DMS153 (cell line): ENCODE measurements around the gene RIC3.
A peak's percentile ranks its signal among the peaks of the same experiment; 100 is the strongest.

Experiments used
- DNase-seq: peaks from one replicate; lab custom pipeline; 2025; lab: John Stamatoyannopoulos, UW

RIC3 gene, protein sequence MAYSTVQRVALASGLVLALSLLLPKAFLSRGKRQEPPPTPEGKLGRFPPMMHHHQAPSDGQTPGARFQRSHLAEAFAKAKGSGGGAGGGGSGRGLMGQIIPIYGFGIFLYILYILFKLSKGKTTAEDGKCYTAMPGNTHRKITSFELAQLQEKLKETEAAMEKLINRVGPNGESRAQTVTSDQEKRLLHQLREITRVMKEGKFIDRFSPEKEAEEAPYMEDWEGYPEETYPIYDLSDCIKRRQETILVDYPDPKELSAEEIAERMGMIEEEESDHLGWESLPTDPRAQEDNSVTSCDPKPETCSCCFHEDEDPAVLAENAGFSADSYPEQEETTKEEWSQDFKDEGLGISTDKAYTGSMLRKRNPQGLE

GRCh38 chr11:8168485-8169257 lies at the start of gene RIC3:
RIC3 (minus strand) TSS chr11:8169025; CDS start chr11:8168989, 36 bp downstream.
- DNase-seq, result peak; percentile 43

DNA sequence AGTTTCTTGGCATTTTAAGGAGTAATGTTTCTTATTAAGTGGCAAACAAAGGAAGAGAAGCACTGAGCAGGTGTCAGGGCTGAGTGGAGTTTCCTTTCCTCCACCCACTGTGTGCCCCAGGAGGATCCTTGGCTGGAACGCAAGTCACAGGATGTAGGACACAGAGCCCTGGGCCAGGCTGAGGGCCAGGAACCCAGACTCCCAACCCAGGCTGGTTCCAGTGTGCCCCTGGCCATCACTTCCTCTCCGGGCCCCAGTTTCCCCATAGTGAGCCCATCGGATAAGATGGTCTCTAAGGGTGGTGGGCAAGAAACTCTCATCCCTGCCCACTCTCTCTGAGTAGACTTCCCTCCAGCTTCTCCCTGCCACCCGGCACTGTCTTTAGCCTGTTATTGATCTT lies 49.6 kb upstream of the RIC3 start:
- DNase-seq, result no peak

- no peak for DNase-seq
Observed at GRCh38 chr11:8217926-8218325, 49.1 kb upstream of the RIC3 start.

DNA sequence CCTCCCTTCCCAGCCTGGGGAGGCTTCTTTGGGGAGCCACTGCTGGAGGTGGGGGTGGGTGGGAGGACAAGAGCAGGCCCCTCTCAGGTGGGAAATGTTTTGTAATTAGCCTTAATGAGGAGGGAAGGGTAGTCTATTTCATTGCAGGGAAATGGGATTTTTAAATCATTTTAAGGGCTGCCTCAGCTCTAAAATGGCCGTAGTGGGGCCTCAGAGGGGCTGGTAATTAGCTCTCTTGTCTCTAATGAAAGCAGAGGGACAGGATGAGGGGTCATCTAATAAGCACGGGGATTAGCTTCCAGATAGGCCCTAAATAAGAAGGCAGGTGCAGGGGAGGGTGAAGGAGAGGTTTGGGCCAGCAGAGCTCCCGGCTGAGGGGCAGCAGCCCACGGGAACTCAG lies 48.3 kb upstream of the RIC3 start:
- no peak for DNase-seq

- DNase-seq, result no peak
Observed at GRCh38 chr11:8213376-8213775, 44.6 kb upstream of the RIC3 start.

DNA sequence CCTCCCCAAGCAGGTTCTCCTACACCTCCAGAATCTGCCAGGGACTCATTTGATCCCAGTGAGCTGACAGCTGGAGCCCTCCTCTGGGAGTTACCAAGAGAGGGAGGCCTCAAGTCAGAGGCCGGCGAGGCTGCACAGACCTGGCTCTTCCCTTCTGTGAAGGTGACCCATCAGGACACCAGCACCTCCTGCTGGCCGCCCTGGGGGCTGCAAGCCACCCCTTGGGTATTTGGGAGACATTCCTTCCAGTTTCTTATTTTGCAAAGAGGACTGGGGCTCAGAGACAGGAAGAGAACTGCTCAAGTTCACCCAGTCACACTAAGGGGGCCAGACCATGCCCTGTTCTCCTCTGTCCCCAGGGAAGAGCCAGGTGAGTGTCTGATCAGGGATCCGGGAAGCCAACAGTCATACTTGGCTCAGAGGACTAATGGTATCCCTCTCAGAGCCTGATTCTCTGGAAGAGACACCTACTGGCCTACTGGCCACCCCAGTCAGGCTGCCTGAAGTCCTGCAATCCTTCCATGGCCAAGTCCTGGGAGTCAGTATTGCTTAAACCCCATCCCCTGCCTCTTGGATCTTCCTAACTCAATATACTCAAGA lies 40.5 kb upstream of the RIC3 start:
- DNase-seq, result no peak

DNA sequence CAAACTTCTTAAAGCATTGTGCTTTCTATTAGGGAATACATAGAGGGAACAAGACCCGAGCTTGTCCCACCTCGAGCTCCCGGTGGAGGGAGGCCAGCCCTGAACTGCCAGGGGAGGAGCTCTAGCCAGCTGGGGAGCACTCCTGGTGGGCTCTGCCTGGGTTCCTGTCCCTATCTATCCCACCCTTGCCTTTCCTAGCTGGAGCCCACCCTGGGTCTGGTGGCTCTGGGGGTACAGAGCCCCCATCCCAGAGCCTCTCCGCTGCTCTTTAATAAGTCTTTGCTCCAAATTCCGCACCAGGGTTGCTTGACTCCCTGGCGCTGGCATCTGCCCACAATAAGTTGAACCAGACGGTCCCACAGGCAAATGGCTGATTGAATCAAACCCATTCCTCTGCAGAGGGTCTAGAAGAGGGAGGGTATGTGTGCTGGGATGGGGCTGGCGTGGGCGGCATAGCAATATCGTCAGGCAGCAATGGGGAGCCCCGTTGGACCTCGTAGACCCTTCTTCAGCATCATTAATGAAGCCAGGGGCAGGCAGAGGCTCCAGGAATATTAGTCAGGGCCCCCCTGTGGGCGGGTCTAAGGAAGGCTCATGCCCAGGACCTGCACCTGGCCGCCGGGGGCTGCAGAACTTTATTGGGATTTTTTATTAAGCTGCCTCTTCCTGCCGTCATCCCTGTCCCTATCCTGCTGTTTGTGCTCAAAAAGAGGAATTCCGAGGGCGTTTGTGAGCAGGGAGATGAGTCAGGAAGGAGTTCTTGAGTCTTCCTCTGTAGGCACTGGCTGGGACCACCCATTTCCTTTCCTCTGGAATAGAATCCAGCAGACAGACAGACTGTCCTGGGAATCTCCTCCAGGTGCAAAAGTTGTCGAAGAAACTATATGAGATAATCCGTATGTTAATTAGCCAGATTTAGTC lies 38.5 kb upstream of the RIC3 start:
- DNase-seq, result no peak

GRCh38 chr11:8206251-8207079 lies 37.6 kb upstream of the RIC3 start:
- DNase-seq, result peak; percentile 62

DNA sequence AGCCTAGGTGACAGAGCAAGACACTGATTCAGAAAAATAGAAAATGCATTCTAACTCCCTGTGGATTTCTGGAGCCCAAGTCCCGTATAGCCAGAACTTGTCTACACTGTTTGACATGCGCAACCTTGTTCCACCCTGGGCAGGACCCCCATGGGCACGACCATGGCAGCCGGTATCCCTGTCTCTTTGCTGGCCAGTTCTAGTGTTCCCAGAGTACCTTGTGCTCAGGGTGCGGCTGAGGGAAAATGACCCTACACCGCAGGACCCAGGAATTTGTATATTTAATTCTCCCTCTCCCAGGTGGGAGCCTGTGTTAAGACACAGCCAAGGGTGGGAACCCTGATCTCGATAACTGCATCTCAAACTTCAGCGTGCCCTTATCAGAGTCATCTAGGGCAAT lies 36.7 kb upstream of the RIC3 start:
- no peak for DNase-seq

DNA sequence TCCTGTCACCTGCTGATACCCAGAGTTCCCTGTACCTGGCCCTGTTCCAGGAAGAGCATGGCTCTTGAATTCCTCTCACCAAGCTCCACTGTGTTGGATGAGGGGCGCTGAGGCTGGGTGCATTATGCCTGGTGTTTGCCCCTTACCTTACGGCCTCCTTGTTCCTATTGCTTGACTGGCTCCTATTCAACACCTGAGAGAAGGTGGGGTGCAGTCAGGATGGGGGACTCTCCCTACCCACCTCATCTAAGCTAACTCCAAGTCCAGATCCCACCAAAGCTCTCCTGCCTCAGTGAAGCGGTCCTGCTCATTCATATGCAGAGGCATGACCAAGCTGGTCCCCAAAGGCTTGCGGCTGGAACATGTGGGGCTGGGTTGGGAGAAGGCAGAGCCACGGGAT lies 35.8 kb upstream of the RIC3 start:
- DNase-seq, result no peak

DNA sequence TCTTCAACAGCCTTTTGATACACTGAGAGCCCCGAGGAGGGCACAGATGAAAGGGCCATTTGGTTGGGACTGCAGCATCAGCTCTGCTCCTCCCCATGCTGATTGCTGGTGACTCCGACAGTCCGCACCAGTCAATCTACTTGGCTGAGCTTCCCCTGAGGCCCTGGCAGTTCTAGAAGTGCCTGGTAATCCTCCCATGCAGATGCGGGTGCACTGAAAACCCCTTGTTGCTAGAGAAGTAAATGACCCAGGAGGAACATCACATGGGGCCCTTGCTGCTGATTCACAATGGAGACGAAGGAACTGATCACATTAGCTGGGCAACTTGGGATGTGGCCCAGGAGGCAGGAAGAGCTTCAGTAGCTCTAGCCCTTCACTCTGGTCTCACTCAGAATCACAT lies 35.2 kb upstream of the RIC3 start:
- no peak for DNase-seq

GRCh38 chr11:8203414-8203715 lies 34.5 kb upstream of the RIC3 start:
- no peak for DNase-seq

GRCh38 chr11:8202516-8203413 lies 33.9 kb upstream of the RIC3 start:
- no peak for DNase-seq

DNA sequence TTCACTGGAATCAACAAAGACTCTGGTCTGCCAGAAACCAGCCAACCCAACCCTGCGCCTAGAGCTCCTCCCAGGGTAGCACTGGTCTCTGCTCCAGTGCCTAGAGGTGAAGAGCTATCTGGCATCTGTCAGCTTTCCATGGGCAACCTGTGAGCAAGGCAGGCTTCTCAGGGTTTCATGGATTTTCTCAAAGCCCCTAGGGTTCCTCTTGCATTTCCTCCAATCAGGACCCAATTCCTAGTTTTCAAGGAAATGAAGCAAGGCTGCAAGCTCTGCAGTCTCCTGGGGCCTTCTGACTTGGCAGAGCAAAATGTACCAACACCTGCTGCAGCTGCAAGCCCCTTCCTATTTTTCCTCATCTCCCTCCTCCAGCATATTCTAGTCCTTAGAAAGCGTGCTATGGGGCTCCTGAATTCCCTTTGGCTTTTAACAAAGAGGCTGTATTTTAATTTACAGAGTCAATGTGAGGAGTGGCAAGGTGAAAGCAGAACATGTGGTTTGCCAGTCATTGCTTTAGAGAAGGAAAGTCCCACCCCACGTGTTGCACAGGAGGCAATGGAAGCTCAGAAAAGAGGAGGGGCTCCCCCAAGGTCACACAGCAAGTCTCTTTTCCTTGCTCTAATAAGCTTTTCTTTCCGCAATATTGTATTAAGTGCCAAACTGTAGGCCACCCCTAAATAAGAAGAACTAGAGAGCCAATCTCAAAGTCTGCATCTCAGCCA lies 33.0 kb upstream of the RIC3 start:
- no peak for DNase-seq

DNA sequence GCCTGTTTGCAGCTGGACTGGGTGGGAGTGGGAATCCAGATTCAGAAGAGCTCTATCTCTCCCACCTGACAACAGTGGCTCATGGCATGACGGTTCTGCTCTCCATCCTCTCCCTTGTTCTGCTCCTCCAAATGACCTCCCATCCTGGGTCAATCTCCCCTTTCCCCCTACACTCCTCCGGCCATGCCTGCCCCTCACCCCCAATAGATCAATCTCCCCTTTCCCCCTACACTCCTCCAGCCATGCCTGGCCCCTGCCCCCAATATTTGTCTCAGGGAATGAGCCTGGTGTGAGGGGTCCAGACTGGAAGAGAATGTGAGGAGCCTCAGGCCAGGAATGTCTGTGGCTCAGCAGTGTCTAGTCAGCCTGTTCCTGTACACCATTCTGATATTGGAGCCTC lies 30.9 kb upstream of the RIC3 start:
- DNase-seq, result no peak

DNA sequence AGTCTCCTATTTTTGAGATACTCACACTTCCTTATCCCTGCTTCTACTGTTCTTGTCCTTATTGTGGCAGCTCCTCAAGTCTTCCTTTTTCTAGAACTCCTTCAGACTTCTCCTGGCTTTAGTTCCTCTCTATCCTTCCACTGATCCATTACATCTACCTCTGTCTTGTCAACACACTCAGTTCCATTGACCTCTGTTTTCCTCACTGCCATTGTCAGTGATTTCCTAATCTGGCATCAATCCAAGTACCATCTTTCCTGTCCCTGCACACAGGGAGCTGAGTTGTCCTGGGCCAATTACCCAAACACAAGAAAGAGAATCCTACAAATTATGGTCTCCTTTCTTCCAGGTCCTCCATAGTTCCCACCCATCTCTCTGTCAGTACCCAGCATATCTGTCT lies 27.9 kb upstream of the RIC3 start:
- DNase-seq, result no peak

DNA sequence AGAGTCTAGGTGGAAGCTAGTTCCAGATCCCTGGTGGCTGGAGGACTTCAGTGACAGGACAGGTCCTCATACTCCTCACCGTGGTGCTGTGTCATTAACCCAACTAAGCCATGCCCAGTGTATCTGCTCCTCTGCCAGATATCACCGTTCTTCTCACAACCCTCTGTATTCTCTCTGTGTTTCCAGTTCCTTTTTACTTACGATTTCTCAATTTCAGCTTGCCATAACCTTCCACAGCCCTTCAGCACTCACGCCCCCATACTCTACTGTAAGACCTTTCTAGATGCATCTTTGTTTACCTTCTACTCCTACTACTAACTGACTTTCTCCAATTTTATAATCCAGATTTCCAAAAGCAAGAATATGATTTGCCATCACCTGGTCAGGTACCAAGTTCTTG lies 26.1 kb upstream of the RIC3 start:
- DNase-seq, result no peak

DNA sequence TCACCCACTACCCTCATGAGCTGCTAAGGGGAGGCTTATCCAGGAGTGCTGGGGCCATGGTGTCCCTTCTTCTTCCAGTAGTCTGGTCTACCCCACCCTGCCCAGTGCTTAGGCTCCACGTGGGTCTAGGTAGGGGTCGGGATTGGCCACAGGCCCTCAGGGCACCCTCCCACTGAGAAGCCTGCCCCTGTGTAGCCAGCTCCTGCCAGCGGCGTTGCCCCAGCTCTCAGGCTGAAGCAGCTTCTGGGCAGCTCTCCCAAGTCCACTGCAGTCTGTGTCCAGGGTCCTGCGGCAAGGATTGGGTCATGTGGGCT lies 24.0 kb upstream of the RIC3 start:
- no peak for DNase-seq

DNA sequence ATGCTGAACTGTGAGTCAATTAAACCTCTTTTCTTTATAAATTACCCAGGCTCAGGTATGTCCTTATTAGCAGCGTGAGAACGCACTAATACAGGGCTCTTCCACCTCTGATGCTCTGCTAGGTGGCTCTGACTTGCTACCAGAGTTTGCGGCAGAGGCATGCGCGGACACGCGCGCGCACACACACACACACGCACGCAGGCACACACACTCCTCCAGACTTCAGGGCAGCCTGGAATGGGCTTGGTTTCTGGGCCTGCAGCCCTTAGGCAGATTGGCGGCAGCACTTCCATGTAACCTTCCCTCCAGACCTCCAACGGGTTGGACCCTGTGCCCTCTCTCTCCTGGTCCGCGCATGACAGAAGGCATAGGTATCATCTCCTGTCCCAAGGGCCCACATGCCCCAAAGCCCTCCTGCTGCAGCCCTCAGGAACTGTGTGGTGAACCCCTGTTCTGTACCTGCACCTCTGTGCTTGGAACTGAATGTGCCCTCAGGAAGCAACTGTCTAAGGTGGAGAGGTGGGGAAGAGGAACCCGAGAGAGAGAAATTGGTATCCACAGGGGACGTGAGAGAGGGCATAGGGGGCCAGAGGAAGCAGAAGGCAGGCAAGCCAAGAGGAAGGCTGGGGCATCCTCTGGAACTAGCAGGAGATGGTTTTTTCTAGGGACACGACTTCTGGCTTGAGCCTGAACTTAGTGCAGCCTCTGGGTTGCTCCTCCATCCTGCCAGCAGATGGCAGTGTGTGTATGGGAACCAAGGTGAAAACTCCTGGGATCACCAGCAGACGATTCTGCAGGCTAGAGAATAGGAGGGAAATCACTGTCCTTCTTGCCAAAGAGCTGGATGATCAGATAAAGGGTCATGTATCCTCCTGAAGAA lies 23.4 kb upstream of the RIC3 start:
- peak; percentile 37 for DNase-seq
